ENCODE results near the gene IRF6. TPM values are rescaled to one million over a fixed set of nuclear protein-coding genes. Genes with fewer than 3 reads are reported as not detected.

IRF6 gene
- total RNA-seq, 1 donor from 2014 or later: 0.05 TPM

- DNase-seq (ENCODE audit: low read depth, low spot score): no peak
- H3K9me3 Mint-ChIP-seq: no peaks in the 10 kb centered on the region
- peaks cover 4% of the 10 kb centered on the region for H3K36me3 Mint-ChIP-seq (ENCODE audit: low read depth)
- TF ChIP-seq, protein P1, sequence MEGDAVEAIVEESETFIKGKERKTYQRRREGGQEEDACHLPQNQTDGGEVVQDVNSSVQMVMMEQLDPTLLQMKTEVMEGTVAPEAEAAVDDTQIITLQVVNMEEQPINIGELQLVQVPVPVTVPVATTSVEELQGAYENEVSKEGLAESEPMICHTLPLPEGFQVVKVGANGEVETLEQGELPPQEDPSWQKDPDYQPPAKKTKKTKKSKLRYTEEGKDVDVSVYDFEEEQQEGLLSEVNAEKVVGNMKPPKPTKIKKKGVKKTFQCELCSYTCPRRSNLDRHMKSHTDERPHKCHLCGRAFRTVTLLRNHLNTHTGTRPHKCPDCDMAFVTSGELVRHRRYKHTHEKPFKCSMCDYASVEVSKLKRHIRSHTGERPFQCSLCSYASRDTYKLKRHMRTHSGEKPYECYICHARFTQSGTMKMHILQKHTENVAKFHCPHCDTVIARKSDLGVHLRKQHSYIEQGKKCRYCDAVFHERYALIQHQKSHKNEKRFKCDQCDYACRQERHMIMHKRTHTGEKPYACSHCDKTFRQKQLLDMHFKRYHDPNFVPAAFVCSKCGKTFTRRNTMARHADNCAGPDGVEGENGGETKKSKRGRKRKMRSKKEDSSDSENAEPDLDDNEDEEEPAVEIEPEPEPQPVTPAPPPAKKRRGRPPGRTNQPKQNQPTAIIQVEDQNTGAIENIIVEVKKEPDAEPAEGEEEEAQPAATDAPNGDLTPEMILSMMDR (conservative IDR thresholded peaks at IDR 0.05): no peak
- H3K27ac Mint-ChIP-seq (ENCODE audit: unreplicated experiment): no peak overlapping the region
- H3K4me3 Mint-ChIP-seq: no peak overlapping the region
- H3K4me1 Mint-ChIP-seq: no peaks in the 10 kb centered on the region
- H3K27me3 Mint-ChIP-seq (ENCODE audit: low read depth): no peaks in the 10 kb centered on the region
Observed at GRCh38 chr1:209839875-209840546, 34.1 kb upstream of the IRF6 start.

DNA sequence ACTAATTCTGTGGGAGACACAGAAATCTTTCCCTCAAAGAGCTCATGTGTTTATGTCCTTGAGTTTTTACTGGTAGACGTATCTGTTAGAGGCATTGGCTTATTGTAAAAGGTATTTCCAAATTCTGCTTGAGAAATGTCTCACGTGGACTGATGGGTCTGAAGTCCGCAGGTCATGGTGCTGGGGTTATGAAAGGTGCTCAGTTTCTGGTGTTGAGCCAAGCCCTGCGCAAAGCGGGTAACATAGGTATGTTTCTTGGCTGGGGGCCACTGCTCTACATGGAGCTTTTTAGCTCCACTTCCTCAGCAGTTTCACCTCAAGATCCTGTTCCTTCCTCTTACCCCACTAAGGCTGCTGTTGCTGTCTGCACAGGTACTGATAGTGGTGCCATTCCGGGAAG, 32.6 kb upstream of the IRF6 start:
- H3K9me3 Mint-ChIP-seq: no peaks in the 10 kb centered on the region
- no peak overlapping the region for H3K27ac Mint-ChIP-seq (ENCODE audit: unreplicated experiment)
- TF ChIP-seq, protein P1 (conservative IDR thresholded peaks at IDR 0.05): no peak
- peaks cover 6% of the 10 kb centered on the region for H3K36me3 Mint-ChIP-seq (ENCODE audit: low read depth)
- no peak for DNase-seq (ENCODE audit: low read depth, low spot score)
- no peaks in the 10 kb centered on the region for H3K4me1 Mint-ChIP-seq
- no peak overlapping the region for H3K4me3 Mint-ChIP-seq
- H3K27me3 Mint-ChIP-seq (ENCODE audit: low read depth): no peaks in the 10 kb centered on the region

GRCh38 chr1:209837671-209838070, 31.7 kb upstream of the IRF6 start:
- Mint-ChIP-seq H3K9me3 (no peaks in the 10 kb centered on the region), H3K4me1 (no peaks in the 10 kb centered on the region), H3K4me3 (no peak overlapping the region), H3K27me3 (ENCODE audit: low read depth) (no peaks in the 10 kb centered on the region), H3K27ac (ENCODE audit: unreplicated experiment) (peak overlapping the region; percentile 64), H3K36me3 (ENCODE audit: low read depth) (peaks cover 5% of the 10 kb centered on the region)
- TF ChIP-seq, protein P1 (conservative IDR thresholded peaks at IDR 0.05): no peak
- no peak for DNase-seq (ENCODE audit: low read depth, low spot score)

DNA sequence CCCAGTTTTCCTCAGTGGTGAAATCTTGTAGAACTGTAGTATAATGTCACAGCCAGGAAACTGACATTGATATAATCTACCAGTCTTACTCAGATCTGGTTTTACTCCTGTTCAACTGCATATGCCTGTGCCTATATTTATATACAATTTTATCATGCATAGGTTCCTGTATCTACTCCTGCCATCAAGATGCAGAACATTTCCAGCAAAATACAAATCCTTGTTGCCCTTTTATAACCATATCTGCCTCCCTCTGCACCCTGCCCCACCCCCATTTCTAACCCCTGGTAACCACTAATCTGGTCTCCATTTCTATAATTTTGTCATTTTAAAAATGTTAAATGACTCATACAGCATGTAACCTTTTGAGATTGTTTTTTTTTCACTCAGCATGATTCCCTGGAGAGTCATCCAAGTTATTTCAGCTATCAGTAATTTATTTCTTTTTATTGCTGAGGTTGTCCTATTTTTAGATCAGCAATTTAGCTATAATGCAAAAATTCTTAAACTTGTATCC, 29.9 kb upstream of the IRF6 start:
- TF ChIP-seq, protein P1 (conservative IDR thresholded peaks at IDR 0.05): no peak
- H3K27me3 Mint-ChIP-seq (ENCODE audit: low read depth): no peaks in the 10 kb centered on the region
- H3K4me3 Mint-ChIP-seq: no peak overlapping the region
- peaks cover 2% of the 10 kb centered on the region for H3K36me3 Mint-ChIP-seq (ENCODE audit: low read depth)
- no peaks in the 10 kb centered on the region for H3K9me3 Mint-ChIP-seq
- no peaks in the 10 kb centered on the region for H3K4me1 Mint-ChIP-seq
- no peak overlapping the region for H3K27ac Mint-ChIP-seq (ENCODE audit: unreplicated experiment)
- no peak for DNase-seq (ENCODE audit: low read depth, low spot score)

DNA sequence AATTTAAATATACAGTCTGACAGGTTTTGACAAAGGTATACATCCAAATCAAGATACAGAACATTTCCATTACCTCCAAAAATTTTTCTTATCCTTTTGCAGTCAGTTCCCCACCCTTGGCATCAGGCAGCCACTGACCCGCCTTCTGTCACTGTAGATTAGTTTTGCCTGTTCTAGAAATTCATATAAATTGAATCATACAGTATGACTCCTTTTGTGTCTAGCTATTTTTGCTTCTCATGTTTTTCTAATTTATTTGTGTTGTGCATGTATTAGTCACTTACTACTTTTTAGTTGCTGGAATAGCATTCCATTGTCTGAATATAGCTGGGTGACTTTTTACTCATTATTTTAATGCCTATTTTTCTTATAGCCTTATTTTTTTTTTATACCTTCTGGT, 25.7 kb upstream of the IRF6 start:
- H3K36me3 Mint-ChIP-seq (ENCODE audit: low read depth): peaks cover 2% of the 10 kb centered on the region

More for the DNA sequence above, 25.7 kb upstream of the IRF6 start:
- Mint-ChIP-seq H3K4me3 (no peak overlapping the region), H3K4me1 (peaks cover 12% of the 10 kb centered on the region), H3K9me3 (peaks cover 3% of the 10 kb centered on the region), H3K27me3 (ENCODE audit: low read depth) (peaks cover 3% of the 10 kb centered on the region), H3K27ac (ENCODE audit: unreplicated experiment) (no peak overlapping the region)
- no peak for DNase-seq (ENCODE audit: low read depth, low spot score)
- TF ChIP-seq, protein P1 (conservative IDR thresholded peaks at IDR 0.05): no peak
